Astrocyte (in vitro differentiated cells and primary cell): ENCODE results near the gene SORT1. TPM values are rescaled to one million over a fixed set of nuclear protein-coding genes. Genes with fewer than 3 reads are reported as not detected.
A peak's percentile ranks its signal among the peaks of the same experiment; 100 is the strongest.

Source experiments
- DNase-seq: peaks from one replicate; pipeline ENCODE4 v3.0.0-alpha.2; 2010; ENCODE audit warnings: low read depth
- FAIRE-seq: peaks from 2 replicates; lab custom pipeline; 2011; peaks lifted over from hg19 to GRCh38; lab: Jason Lieb, UNC
- H2AFZ ChIP-seq: 2 replicates; pipeline ENCODE4 v1.6.0; 2012; ENCODE audit warnings: low read depth, low read length, inconsistent platforms
- H3K27ac ChIP-seq: 2 replicates; pipeline ENCODE4 v1.5.1; 2011; ENCODE audit warnings: low read depth, low read length, inconsistent platforms
- H3K27me3 ChIP-seq: 2 replicates; pipeline ENCODE4 v1.6.0; 2011; ENCODE audit warnings: low read length, inconsistent platforms; ENCODE audit not compliant: insufficient read depth
- H3K36me3 ChIP-seq: 2 replicates; pipeline ENCODE4 v1.5.1; 2011; ENCODE audit warnings: low read length, inconsistent platforms; ENCODE audit not compliant: insufficient read depth
- H3K4me1 ChIP-seq: 2 replicates; pipeline ENCODE4 v1.5.1; 2011; ENCODE audit warnings: low read length, inconsistent platforms; ENCODE audit not compliant: insufficient read depth
- H3K4me2 ChIP-seq: 2 replicates; pipeline ENCODE4 v1.6.0; 2012; ENCODE audit warnings: low read length, inconsistent platforms
- H3K4me3 ChIP-seq: 2 replicates; pipeline ENCODE4 v1.5.1; 2011; ENCODE audit warnings: low read depth, mild to moderate bottlenecking, low read length, inconsistent platforms; ENCODE audit not compliant: insufficient read depth
- H3K79me2 ChIP-seq: 2 replicates; pipeline ENCODE4 v1.6.0; 2012; ENCODE audit warnings: mild to moderate bottlenecking, low read length, inconsistent platforms; ENCODE audit not compliant: insufficient read depth
- H3K9ac ChIP-seq: 2 replicates; pipeline ENCODE4 v1.6.0; 2012; ENCODE audit warnings: mild to moderate bottlenecking, low read length, inconsistent platforms
- H3K9me3 ChIP-seq: 2 replicates; pipeline ENCODE4 v1.5.1; 2012; ENCODE audit warnings: low read depth, mild to moderate bottlenecking, low read length, inconsistent platforms; ENCODE audit not compliant: insufficient read depth
- H4K20me1 ChIP-seq: 2 replicates; pipeline ENCODE4 v1.6.0; 2012; ENCODE audit warnings: low read length, inconsistent platforms; ENCODE audit not compliant: insufficient read depth
- H3K27ac Mint-ChIP-seq: one replicate; pipeline ENCODE4 v1.8.0; 2021; ENCODE audit warnings: mild to moderate bottlenecking, mixed read lengths; ENCODE audit not compliant: unreplicated experiment
- H3K27me3 Mint-ChIP-seq: one replicate; pipeline ENCODE4 v1.8.0; 2021; ENCODE audit warnings: low read depth, mixed read lengths; ENCODE audit not compliant: unreplicated experiment
- H3K36me3 Mint-ChIP-seq: one replicate; pipeline ENCODE4 v1.8.0; 2021; ENCODE audit warnings: low read depth, mixed read lengths; ENCODE audit not compliant: unreplicated experiment
- H3K4me1 Mint-ChIP-seq: one replicate; pipeline ENCODE4 v1.8.0; 2021; ENCODE audit warnings: low read depth, mixed read lengths; ENCODE audit not compliant: unreplicated experiment
- H3K4me3 Mint-ChIP-seq: one replicate; pipeline ENCODE4 v1.8.0; 2021; ENCODE audit warnings: mild to moderate bottlenecking, moderate library complexity, mixed read lengths; ENCODE audit not compliant: unreplicated experiment
- H3K9me3 Mint-ChIP-seq: one replicate; pipeline ENCODE4 v1.8.0; 2021; ENCODE audit warnings: mild to moderate bottlenecking, mixed read lengths; ENCODE audit not compliant: unreplicated experiment
- EZH2 ChIP-seq: IDR thresholded peaks from 2 replicates; pipeline ENCODE4 v1.6.1; 2012; ENCODE audit warnings: mild to moderate bottlenecking, low read length, inconsistent platforms; ENCODE audit not compliant: insufficient read depth
- total RNA-seq: library from RNA; stranded (reverse); gene quantifications from 2 replicates; pipeline ENCODE4 v1.2.1, GENCODE V29; 2021
- TF ChIP-seq, protein P1 (sequence below): IDR thresholded peaks from 2 replicates; pipeline ENCODE4 v1.5.1; 2011; ENCODE audit warnings: low read depth, mild to moderate bottlenecking, inconsistent platforms, low read length, moderate library complexity; ENCODE audit not compliant: insufficient read depth

The SORT1 gene
- total RNA-seq, 1 donor from 2014 or later = 135 TPM

GRCh38 chr1:109298666-109299557 lies 98.8 kb downstream of the SORT1 start:
- DNase-seq (peak; percentile 95), FAIRE-seq (peak; percentile 94)
- peak overlapping the region; percentile 72 for H3K4me2 ChIP-seq
- no peaks in the 10 kb centered on the region for H3K9me3 Mint-ChIP-seq
- peaks cover 1% of the 10 kb centered on the region for H3K36me3 Mint-ChIP-seq
- no peaks in the 10 kb centered on the region for H4K20me1 ChIP-seq
- no peaks in the 10 kb centered on the region for H3K27me3 ChIP-seq
- no peaks in the 10 kb centered on the region for H3K27me3 Mint-ChIP-seq
- H3K4me3 ChIP-seq = peak overlapping the region; percentile 12
- H2AFZ ChIP-seq = peak overlapping the region; percentile 55
- TF ChIP-seq, protein P1, sequence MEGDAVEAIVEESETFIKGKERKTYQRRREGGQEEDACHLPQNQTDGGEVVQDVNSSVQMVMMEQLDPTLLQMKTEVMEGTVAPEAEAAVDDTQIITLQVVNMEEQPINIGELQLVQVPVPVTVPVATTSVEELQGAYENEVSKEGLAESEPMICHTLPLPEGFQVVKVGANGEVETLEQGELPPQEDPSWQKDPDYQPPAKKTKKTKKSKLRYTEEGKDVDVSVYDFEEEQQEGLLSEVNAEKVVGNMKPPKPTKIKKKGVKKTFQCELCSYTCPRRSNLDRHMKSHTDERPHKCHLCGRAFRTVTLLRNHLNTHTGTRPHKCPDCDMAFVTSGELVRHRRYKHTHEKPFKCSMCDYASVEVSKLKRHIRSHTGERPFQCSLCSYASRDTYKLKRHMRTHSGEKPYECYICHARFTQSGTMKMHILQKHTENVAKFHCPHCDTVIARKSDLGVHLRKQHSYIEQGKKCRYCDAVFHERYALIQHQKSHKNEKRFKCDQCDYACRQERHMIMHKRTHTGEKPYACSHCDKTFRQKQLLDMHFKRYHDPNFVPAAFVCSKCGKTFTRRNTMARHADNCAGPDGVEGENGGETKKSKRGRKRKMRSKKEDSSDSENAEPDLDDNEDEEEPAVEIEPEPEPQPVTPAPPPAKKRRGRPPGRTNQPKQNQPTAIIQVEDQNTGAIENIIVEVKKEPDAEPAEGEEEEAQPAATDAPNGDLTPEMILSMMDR = no peak
- TF ChIP-seq EZH2 = no peak
- H3K4me1 Mint-ChIP-seq = peaks cover 31% of the 10 kb centered on the region
- peak overlapping the region; percentile 62 for H3K4me3 Mint-ChIP-seq
- H3K36me3 ChIP-seq = no peaks in the 10 kb centered on the region
- H3K9me3 ChIP-seq = no peaks in the 10 kb centered on the region
- H3K9ac ChIP-seq = peak overlapping the region; percentile 65
- H3K79me2 ChIP-seq = no peaks in the 10 kb centered on the region
- H3K27ac ChIP-seq = peak overlapping the region; percentile 83
- H3K4me1 ChIP-seq = peaks cover 29% of the 10 kb centered on the region
- H3K27ac Mint-ChIP-seq = peak overlapping the region; percentile 95

GRCh38 chr1:109296782-109297181 lies 100.9 kb downstream of the SORT1 start:
- no peaks in the 10 kb centered on the region for H3K79me2 ChIP-seq

More at GRCh38 chr1:109296782-109297181, 100.9 kb downstream of the SORT1 start:
- H3K36me3 Mint-ChIP-seq = peaks cover 1% of the 10 kb centered on the region
- H3K36me3 ChIP-seq = no peaks in the 10 kb centered on the region
- H3K9me3 Mint-ChIP-seq = no peaks in the 10 kb centered on the region
- FAIRE-seq (no peak), DNase-seq (no peak)
- no peak overlapping the region for H3K27ac ChIP-seq
- peaks cover 31% of the 10 kb centered on the region for H3K4me1 Mint-ChIP-seq
- H2AFZ ChIP-seq = no peak overlapping the region
- H3K4me3 Mint-ChIP-seq = no peak overlapping the region
- no peaks in the 10 kb centered on the region for H4K20me1 ChIP-seq
- no peaks in the 10 kb centered on the region for H3K9me3 ChIP-seq
- H3K27me3 Mint-ChIP-seq = no peaks in the 10 kb centered on the region
- no peak overlapping the region for H3K4me3 ChIP-seq
- TF ChIP-seq, protein P1 = no peak
- no peak for TF ChIP-seq EZH2
- no peak overlapping the region for H3K4me2 ChIP-seq
- H3K4me1 ChIP-seq = peaks cover 29% of the 10 kb centered on the region
- H3K27me3 ChIP-seq = no peaks in the 10 kb centered on the region
- H3K27ac Mint-ChIP-seq = peak overlapping the region; percentile 72
- H3K9ac ChIP-seq = no peak overlapping the region
